Suppressor macrophage treated with lipopolysaccharide for 1 hour (primary cell): ENCODE data around the gene ZNF79.

Experiments used
- DNase-seq, 3 donors: peaks; one replicate each; pipeline ENCODE4 v3.0.0-alpha.2; 2020 to 2022

The ZNF79 gene

GRCh38 chr9:127423934-127424675 lies at the start of gene ZNF79:
TSS of gene ZNF79 (plus strand) at chr9:127424382. CDS start at chr9:127424788, 406 bp downstream.
- DNase-seq: peak; percentile 93 to 96 (median 95)

- DNase-seq: no peak
Measured at GRCh38 chr9:127380479-127380878, 43.7 kb upstream of the ZNF79 start.

- no peak for DNase-seq
Measured at GRCh38 chr9:127382541-127382940, 41.6 kb upstream of the ZNF79 start.

- no peak for DNase-seq
Measured at GRCh38 chr9:127384016-127384730, 40.0 kb upstream of the ZNF79 start.

GRCh38 chr9:127384901-127385300 lies 39.3 kb upstream of the ZNF79 start:
- DNase-seq: no peak

GRCh38 chr9:127386249-127386648 lies 37.9 kb upstream of the ZNF79 start:
- DNase-seq: no peak

- DNase-seq: no peak
Measured at GRCh38 chr9:127386981-127387380, 37.2 kb upstream of the ZNF79 start.

GRCh38 chr9:127388037-127388855 lies 35.9 kb upstream of the ZNF79 start:
- DNase-seq: peak; percentile 74 to 82 (median 79)

- DNase-seq: no peak
Measured at GRCh38 chr9:127388856-127389238, 35.3 kb upstream of the ZNF79 start.

- no peak for DNase-seq
Measured at GRCh38 chr9:127389381-127390247, 34.6 kb upstream of the ZNF79 start.

- no peak for DNase-seq
Measured at GRCh38 chr9:127390248-127390545, 34.0 kb upstream of the ZNF79 start.

- DNase-seq: no peak
Measured at GRCh38 chr9:127390563-127390962, 33.6 kb upstream of the ZNF79 start.

GRCh38 chr9:127392166-127392565 lies 32.0 kb upstream of the ZNF79 start:
- no peak for DNase-seq

GRCh38 chr9:127392976-127393375 lies 31.2 kb upstream of the ZNF79 start:
- DNase-seq: no peak

- no peak for DNase-seq
Measured at GRCh38 chr9:127393645-127394044, 30.5 kb upstream of the ZNF79 start.

- DNase-seq: no peak
Measured at GRCh38 chr9:127395497-127396252, 28.5 kb upstream of the ZNF79 start.

- no peak for DNase-seq
Measured at GRCh38 chr9:127396253-127396807, 27.9 kb upstream of the ZNF79 start.

- peak; percentile 99 to 100 (median 100) for DNase-seq
Measured at GRCh38 chr9:127396808-127397645, 27.2 kb upstream of the ZNF79 start, which contains the start of gene SLC2A8. TSS of gene SLC2A8 (plus strand) at chr9:127397169. CDS start at chr9:127397231, 62 bp downstream.

GRCh38 chr9:127397646-127398274 lies 26.4 kb upstream of the ZNF79 start:
- peak; percentile 53 to 76 (median 56) for DNase-seq

GRCh38 chr9:127398275-127398647 lies 25.9 kb upstream of the ZNF79 start:
- DNase-seq: no peak
